SU-DHL-6 (cell line): ENCODE measurements around the gene CDK14.

Experiments used
- H2AFZ ChIP-seq: fragments of 200-600 bp; sonication (generic); 2 replicates; pipeline ENCODE4 v1.6.1; 2014; ENCODE audit warnings: low read depth, mild to moderate bottlenecking, moderate library complexity, mixed read lengths, antibody characterized with exemption, low read length; ENCODE audit not compliant: severe bottlenecking
- H3F3A ChIP-seq: fragments of 200-600 bp; shearing (Covaris generic); 2 replicates; pipeline ENCODE4 v1.6.0; 2016; ENCODE audit warnings: antibody characterized with exemption, mild to moderate bottlenecking; ENCODE audit not compliant: insufficient read depth
- H3K27ac ChIP-seq: fragments of 200-600 bp; sonication (generic); 2 replicates; pipeline ENCODE4 v1.5.1; 2016; ENCODE audit warnings: low read depth, mild to moderate bottlenecking, low read length, moderate library complexity, mixed read lengths
- H3K27me3 ChIP-seq: fragments of 200-600 bp; sonication (generic), shearing (Covaris generic); 2 replicates; pipeline ENCODE4 v1.6.0; 2014; ENCODE audit warnings: mild to moderate bottlenecking, low read length
- H3K36me3 ChIP-seq: fragments of 200-600 bp; sonication (generic); 2 replicates; pipeline ENCODE4 v1.6.1; 2014; ENCODE audit warnings: mild to moderate bottlenecking, low read length, mixed read lengths
- H3K4me2 ChIP-seq: fragments of 300-600, 200-600 bp; shearing (Covaris generic), sonication (generic); 2 replicates; pipeline ENCODE4 v1.6.0; 2014; ENCODE audit warnings: low read length, low read depth, mild to moderate bottlenecking; ENCODE audit not compliant: poor library complexity, severe bottlenecking
- H3K4me3 ChIP-seq: fragments of 200-600 bp; sonication (generic); 2 replicates; pipeline ENCODE4 v1.5.1; 2014; ENCODE audit warnings: antibody characterized with exemption, low read length, mild to moderate bottlenecking, mixed read lengths; ENCODE audit not compliant: insufficient read depth, poor library complexity, severe bottlenecking
- H3K79me2 ChIP-seq: fragments of 200-600 bp; sonication (generic); 2 replicates; pipeline ENCODE4 v1.6.1; 2014; ENCODE audit warnings: mild to moderate bottlenecking, low read length, moderate library complexity; ENCODE audit not compliant: insufficient read depth
- H3K9ac ChIP-seq: fragments of 200-600 bp; sonication (generic); 2 replicates; pipeline ENCODE4 v1.7.0; 2014; ENCODE audit warnings: mild to moderate bottlenecking, low read length
- H3K9me2 ChIP-seq: fragments of 200-600 bp; sonication (generic); replicated peaks from 2 replicates; pipeline ENCODE4 v1.6.1; 2014; ENCODE audit warnings: low read length; ENCODE audit not compliant: insufficient read depth
- H3K9me3 ChIP-seq: fragments of 200-600 bp; sonication (generic); 2 replicates; pipeline ENCODE4 v1.6.1; 2014; ENCODE audit warnings: low read length, mixed read lengths; ENCODE audit not compliant: insufficient read depth
- H4K20me1 ChIP-seq: fragments of 200-600 bp; sonication (generic); 2 replicates; pipeline ENCODE4 v1.6.1; 2014; ENCODE audit warnings: low read depth, mild to moderate bottlenecking, antibody characterized with exemption, low read length, moderate library complexity, mixed read lengths
- EZH2phosphoT487 ChIP-seq: fragments of 200-600 bp; sonication (generic), shearing (Covaris generic); conservative IDR thresholded peaks from 2 replicates; pipeline ENCODE4 v1.6.1; 2018; ENCODE audit warnings: mild to moderate bottlenecking, antibody characterized with exemption, low read length, moderate library complexity, mixed read lengths
- TF ChIP-seq, protein P1 (sequence below): fragments of 200-600 bp; sonication (generic); IDR thresholded peaks from one replicate; pipeline ENCODE4 v1.5.1; 2017; ENCODE audit warnings: antibody characterized with exemption, mild to moderate bottlenecking, low read length, moderate library complexity; ENCODE audit not compliant: insufficient read depth, poor library complexity, severe bottlenecking

The CDK14 gene

DNA sequence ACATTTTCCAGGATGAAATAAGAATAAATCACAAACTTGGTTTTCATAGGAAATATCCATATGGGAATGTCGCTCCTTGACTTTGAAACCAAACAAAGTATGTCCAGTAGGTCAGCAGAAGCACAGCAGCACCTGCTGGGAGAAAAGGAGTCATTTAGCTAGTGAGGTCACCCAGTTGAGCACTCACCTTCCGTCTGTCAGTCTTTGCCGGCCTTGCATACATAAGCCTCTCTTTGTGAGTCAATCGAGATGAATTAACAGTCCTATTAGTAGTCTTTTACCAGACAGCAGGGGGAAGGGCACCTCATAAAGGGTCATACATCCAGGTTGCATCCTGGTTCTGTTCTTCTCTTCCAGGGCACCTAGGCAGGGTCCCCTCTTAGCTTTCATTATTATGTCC, 435.6 kb downstream of the CDK14 start:
- H3K4me2 ChIP-seq = no peak overlapping the region
- no peak overlapping the region for H3K9ac ChIP-seq
- no peaks in the 10 kb centered on the region for H4K20me1 ChIP-seq
- no peaks in the 10 kb centered on the region for H3K9me3 ChIP-seq
- no peak overlapping the region for H3K4me3 ChIP-seq
- no peaks in the 10 kb centered on the region; the same call in 1 of the 2 replicates for H3K36me3 ChIP-seq
- peaks cover 22% of the 10 kb centered on the region for H3K79me2 ChIP-seq
- TF ChIP-seq, protein P1, sequence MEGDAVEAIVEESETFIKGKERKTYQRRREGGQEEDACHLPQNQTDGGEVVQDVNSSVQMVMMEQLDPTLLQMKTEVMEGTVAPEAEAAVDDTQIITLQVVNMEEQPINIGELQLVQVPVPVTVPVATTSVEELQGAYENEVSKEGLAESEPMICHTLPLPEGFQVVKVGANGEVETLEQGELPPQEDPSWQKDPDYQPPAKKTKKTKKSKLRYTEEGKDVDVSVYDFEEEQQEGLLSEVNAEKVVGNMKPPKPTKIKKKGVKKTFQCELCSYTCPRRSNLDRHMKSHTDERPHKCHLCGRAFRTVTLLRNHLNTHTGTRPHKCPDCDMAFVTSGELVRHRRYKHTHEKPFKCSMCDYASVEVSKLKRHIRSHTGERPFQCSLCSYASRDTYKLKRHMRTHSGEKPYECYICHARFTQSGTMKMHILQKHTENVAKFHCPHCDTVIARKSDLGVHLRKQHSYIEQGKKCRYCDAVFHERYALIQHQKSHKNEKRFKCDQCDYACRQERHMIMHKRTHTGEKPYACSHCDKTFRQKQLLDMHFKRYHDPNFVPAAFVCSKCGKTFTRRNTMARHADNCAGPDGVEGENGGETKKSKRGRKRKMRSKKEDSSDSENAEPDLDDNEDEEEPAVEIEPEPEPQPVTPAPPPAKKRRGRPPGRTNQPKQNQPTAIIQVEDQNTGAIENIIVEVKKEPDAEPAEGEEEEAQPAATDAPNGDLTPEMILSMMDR = no peak
- no peak for TF ChIP-seq EZH2phosphoT487
- H3F3A ChIP-seq = peaks cover 10% of the 10 kb centered on the region; the same call in 1 of the 2 replicates
- H3K9me2 ChIP-seq = no peaks in the 10 kb centered on the region
- H3K27me3 ChIP-seq = no peaks in the 10 kb centered on the region
- no peak overlapping the region for H2AFZ ChIP-seq
- no peak overlapping the region for H3K27ac ChIP-seq

DNA sequence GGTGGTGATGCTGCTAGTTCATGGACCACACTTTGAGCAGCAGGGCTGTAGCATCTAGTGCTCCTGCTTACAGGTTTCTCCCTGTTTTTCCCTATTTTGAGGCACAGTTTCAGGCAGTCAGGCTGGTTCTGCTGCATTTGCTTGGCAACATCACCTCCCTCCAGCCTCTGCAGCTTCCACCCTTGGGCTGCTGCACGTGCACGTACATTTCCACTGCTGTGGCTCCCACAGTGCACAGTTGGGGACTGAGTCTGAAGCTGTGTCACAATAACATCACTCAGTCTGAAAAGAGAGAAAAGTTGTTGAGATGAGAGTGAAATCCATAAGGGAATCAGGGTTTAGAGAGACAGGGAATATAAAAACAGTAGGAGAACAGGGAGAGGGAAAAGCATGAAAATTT, 437.5 kb downstream of the CDK14 start:
- H3K79me2 ChIP-seq = peaks cover 15% of the 10 kb centered on the region
- no peaks in the 10 kb centered on the region for H3K27me3 ChIP-seq
- no peaks in the 10 kb centered on the region; the same call in 1 of the 2 replicates for H3K36me3 ChIP-seq
- H3K9me3 ChIP-seq = no peaks in the 10 kb centered on the region
- H3F3A ChIP-seq = peaks cover 10% of the 10 kb centered on the region; the same call in 1 of the 2 replicates
- H3K9ac ChIP-seq = no peak overlapping the region
- no peak overlapping the region for H3K4me2 ChIP-seq
- H3K27ac ChIP-seq = peak overlapping the region; percentile 6; the same call in 1 of the 2 replicates
- TF ChIP-seq EZH2phosphoT487 = no peak
- no peak overlapping the region for H2AFZ ChIP-seq
- H3K4me3 ChIP-seq = no peak overlapping the region
- no peaks in the 10 kb centered on the region for H3K9me2 ChIP-seq
- no peaks in the 10 kb centered on the region for H4K20me1 ChIP-seq

DNA sequence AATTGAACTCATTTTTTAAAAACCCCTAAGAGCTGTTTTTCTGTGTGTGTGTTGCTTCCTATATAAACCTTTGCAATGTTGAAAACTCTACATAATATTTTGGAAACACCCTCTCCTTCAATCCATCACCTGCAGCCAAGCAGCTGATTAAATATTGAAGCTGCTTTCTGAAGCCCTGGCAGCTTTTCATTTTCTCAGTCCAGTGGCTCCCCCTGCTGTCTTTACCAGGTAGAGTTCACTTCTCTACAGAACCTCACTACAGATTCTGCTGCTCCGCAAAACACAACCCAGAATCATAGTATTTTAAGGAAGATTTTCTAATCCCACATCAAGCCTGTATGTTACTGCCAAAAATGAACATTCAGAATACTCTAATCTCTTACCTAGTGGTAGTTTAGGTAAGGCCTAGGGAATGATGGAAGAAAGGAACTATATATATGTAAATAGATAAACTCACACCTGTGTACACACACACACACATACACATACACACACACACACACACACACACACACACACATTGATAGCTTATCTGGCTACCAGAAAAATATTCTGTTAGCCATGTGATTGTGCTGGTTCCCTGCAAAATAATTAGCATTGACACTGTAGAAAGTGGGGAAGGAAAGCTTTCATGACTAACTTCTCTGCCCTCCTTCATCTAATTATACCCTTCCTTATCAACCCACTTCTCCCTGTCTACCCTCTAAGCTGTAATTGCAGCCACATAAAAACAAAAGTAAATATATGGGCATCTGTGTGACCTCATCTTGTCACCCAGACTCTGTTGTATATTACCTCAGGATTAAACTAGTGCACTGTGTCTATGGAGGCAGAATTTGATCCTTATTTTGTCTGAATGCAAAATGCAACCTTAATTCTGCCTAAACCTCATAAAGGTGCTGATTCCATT, 438.6 kb downstream of the CDK14 start:
- Histone ChIP-seq H2AFZ (no peak overlapping the region), H3K9me2 (no peaks in the 10 kb centered on the region), H3K9me3 (no peaks in the 10 kb centered on the region), H3K27ac (no peak overlapping the region), H3K4me2 (no peak overlapping the region), H3F3A (peaks cover 10% of the 10 kb centered on the region; the same call in 1 of the 2 replicates), H3K4me3 (no peak overlapping the region), H3K9ac (no peak overlapping the region), H3K79me2 (peaks cover 6% of the 10 kb centered on the region; the same call in 1 of the 2 replicates), H3K36me3 (no peaks in the 10 kb centered on the region; the same call in 1 of the 2 replicates), H4K20me1 (no peaks in the 10 kb centered on the region), H3K27me3 (no peaks in the 10 kb centered on the region)
- TF ChIP-seq, protein P1 = peak; percentile 81
- TF ChIP-seq EZH2phosphoT487 = no peak

DNA sequence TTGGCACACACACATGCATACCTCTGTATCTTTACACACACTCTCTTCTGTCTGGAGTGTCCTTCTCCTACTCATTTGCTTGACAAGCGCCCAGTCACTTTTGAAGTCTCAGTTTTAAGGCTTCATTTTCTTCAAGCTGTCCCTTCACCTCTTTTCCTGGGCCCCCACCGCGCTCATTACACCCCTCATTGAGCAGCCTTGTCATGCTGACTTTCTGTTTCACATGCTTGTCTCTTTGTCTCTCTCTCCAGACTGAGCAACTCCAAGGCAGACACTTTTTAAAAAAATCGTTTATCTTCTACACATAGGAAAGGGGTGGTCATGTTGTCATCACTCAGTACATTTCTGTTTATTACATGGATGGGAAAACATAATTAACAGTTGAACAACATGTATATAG, 442.9 kb downstream of the CDK14 start:
- Histone ChIP-seq H4K20me1 (no peaks in the 10 kb centered on the region), H3K27ac (no peak overlapping the region), H2AFZ (no peak overlapping the region), H3K27me3 (no peaks in the 10 kb centered on the region), H3F3A (no peaks in the 10 kb centered on the region), H3K79me2 (no peaks in the 10 kb centered on the region), H3K4me3 (no peak overlapping the region), H3K36me3 (no peaks in the 10 kb centered on the region; the same call in 1 of the 2 replicates), H3K9me3 (no peaks in the 10 kb centered on the region), H3K9ac (no peak overlapping the region), H3K4me2 (no peak overlapping the region), H3K9me2 (no peaks in the 10 kb centered on the region)
- TF ChIP-seq, protein P1 = no peak
- TF ChIP-seq EZH2phosphoT487 = no peak
